ENCODE measurements around the gene CLRN2.

DNA sequence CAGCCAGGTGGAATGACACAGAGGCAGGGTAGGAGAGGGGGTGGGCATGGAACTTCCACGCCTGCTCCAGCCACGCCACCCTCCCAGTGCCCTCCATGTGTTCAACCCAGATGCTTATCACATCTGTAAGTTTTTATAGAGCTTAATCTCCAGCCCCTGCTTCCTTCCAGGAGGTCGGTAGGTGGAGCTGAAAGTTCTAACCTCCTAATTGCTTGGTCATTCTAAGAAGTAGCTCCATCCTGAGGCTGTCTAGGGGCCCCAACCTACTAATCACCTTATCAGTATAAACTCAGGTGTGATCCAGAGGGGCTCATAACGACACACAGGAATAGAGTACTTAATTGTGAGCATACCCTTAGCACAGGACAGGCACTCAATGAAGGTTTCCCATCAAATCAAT, 21.3 kb upstream of the CLRN2 start:
- no peak for TF ChIP-seq EZH2phosphoT487 (IDR thresholded peaks at IDR 0.05; ENCODE audit: borderline replicate concordance, low read length)
- TF ChIP-seq, protein P1, sequence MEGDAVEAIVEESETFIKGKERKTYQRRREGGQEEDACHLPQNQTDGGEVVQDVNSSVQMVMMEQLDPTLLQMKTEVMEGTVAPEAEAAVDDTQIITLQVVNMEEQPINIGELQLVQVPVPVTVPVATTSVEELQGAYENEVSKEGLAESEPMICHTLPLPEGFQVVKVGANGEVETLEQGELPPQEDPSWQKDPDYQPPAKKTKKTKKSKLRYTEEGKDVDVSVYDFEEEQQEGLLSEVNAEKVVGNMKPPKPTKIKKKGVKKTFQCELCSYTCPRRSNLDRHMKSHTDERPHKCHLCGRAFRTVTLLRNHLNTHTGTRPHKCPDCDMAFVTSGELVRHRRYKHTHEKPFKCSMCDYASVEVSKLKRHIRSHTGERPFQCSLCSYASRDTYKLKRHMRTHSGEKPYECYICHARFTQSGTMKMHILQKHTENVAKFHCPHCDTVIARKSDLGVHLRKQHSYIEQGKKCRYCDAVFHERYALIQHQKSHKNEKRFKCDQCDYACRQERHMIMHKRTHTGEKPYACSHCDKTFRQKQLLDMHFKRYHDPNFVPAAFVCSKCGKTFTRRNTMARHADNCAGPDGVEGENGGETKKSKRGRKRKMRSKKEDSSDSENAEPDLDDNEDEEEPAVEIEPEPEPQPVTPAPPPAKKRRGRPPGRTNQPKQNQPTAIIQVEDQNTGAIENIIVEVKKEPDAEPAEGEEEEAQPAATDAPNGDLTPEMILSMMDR (IDR thresholded peaks at IDR 0.05; ENCODE audit: low read depth, low read length, poor library complexity, severe bottlenecking), result no peak

Measured in DOHH2 (cell line).